KMS-11 (cell line): Measurements from ENCODE around the gene ZNF775.

Source experiments
- H2AFZ ChIP-seq: fragments of 200-600 bp; sonication (generic); 2 replicates; pipeline ENCODE4 v1.6.1; 2016; ENCODE audit warnings: antibody characterized with exemption, mixed run types, low read depth
- H3K27ac ChIP-seq: fragments of 200-600 bp; sonication (generic); 2 replicates; pipeline ENCODE4 v1.6.1; 2016; ENCODE audit warnings: mild to moderate bottlenecking, mixed run types
- H3K27me3 ChIP-seq: fragments of 200-600 bp; sonication (generic); 2 replicates; pipeline ENCODE4 v1.6.1; 2017; ENCODE audit warnings: mild to moderate bottlenecking, low read depth, mixed run types, moderate library complexity; ENCODE audit not compliant: insufficient read depth
- H3K36me3 ChIP-seq: fragments of 200-600 bp; sonication (generic); 2 replicates; pipeline ENCODE4 v1.6.1; 2017; ENCODE audit warnings: mild to moderate bottlenecking, mixed run types; ENCODE audit not compliant: insufficient read depth
- H3K4me1 ChIP-seq: fragments of 200-600 bp; sonication (generic); 2 replicates; pipeline ENCODE4 v1.6.1; 2016; ENCODE audit warnings: mild to moderate bottlenecking, low read depth, mixed run types; ENCODE audit not compliant: poor library complexity, severe bottlenecking
- H3K4me2 ChIP-seq: fragments of 200-600 bp; sonication (generic); 2 replicates; pipeline ENCODE4 v1.7.0; 2016; ENCODE audit warnings: mild to moderate bottlenecking, mixed run types
- H3K4me3 ChIP-seq: fragments of 200-600 bp; sonication (generic); IDR thresholded peaks from 2 replicates; pipeline ENCODE4 v1.6.1; 2017; ENCODE audit warnings: low read depth, low read length, mixed read lengths; ENCODE audit not compliant: insufficient read depth
- H3K79me2 ChIP-seq: fragments of 200-600 bp; sonication (generic); 2 replicates; pipeline ENCODE4 v1.6.1; 2016; ENCODE audit warnings: low read depth, mixed run types; ENCODE audit not compliant: insufficient read depth
- H3K9ac ChIP-seq: fragments of 200-600 bp; sonication (generic); 2 replicates; pipeline ENCODE4 v1.6.1; 2016; ENCODE audit warnings: mild to moderate bottlenecking, mixed run types
- H4K20me1 ChIP-seq: fragments of 200-600 bp; sonication (generic); 2 replicates; pipeline ENCODE4 v1.6.1; 2016; ENCODE audit warnings: mild to moderate bottlenecking, mixed run types; ENCODE audit not compliant: insufficient read depth
- CTCF ChIP-seq: fragments of 200-600 bp; sonication (generic); conservative IDR thresholded peaks from 2 replicates; pipeline ENCODE4 v1.6.1; 2017; ENCODE audit warnings: low read depth, mild to moderate bottlenecking, antibody characterized with exemption, low read length, moderate library complexity, mixed read lengths

ZNF775 gene

GRCh38 chr7:150409300-150410030, 30.3 kb downstream of the ZNF775 start:
- Histone ChIP-seq H3K36me3 (peaks cover 7% of the 10 kb centered on the region; the same call in 1 of the 2 replicates), H2AFZ (no peak overlapping the region), H3K4me1 (peaks cover 60% of the 10 kb centered on the region), H3K9ac (peak overlapping the region; percentile 8; the same call in 1 of the 2 replicates), H4K20me1 (no peaks in the 10 kb centered on the region), H3K27me3 (no peaks in the 10 kb centered on the region), H3K4me2 (peak overlapping the region; percentile 66), H3K79me2 (peaks cover 45% of the 10 kb centered on the region), H3K27ac (peak overlapping the region; percentile 93), H3K4me3 (no peak overlapping the region)
- TF ChIP-seq CTCF = no peak

- Histone ChIP-seq H3K4me3 (no peak overlapping the region), H4K20me1 (no peaks in the 10 kb centered on the region), H3K36me3 (peaks cover 7% of the 10 kb centered on the region; the same call in 1 of the 2 replicates), H2AFZ (no peak overlapping the region), H3K9ac (no peak overlapping the region), H3K4me1 (peaks cover 67% of the 10 kb centered on the region), H3K27ac (peak overlapping the region; percentile 93; the same call in 1 of the 2 replicates), H3K4me2 (no peak overlapping the region; the same call in 1 of the 2 replicates), H3K27me3 (no peaks in the 10 kb centered on the region), H3K79me2 (peaks cover 42% of the 10 kb centered on the region)
- TF ChIP-seq CTCF = no peak
Measured at GRCh38 chr7:150410131-150410530, 31.0 kb downstream of the ZNF775 start.

- peak overlapping the region; percentile 93; the same call in 1 of the 2 replicates for H3K27ac ChIP-seq
- no peak for TF ChIP-seq CTCF
- peaks cover 74% of the 10 kb centered on the region for H3K4me1 ChIP-seq
- H3K4me2 ChIP-seq = no peak overlapping the region
- H3K4me3 ChIP-seq = no peak overlapping the region
- no peaks in the 10 kb centered on the region for H4K20me1 ChIP-seq
- H2AFZ ChIP-seq = no peak overlapping the region
- H3K36me3 ChIP-seq = peaks cover 7% of the 10 kb centered on the region; the same call in 1 of the 2 replicates
- no peak overlapping the region for H3K9ac ChIP-seq
- no peaks in the 10 kb centered on the region for H3K27me3 ChIP-seq
- H3K79me2 ChIP-seq = peaks cover 38% of the 10 kb centered on the region
Measured at GRCh38 chr7:150410680-150411346, 31.7 kb downstream of the ZNF775 start.

- peaks cover 7% of the 10 kb centered on the region; the same call in 1 of the 2 replicates for H3K36me3 ChIP-seq
- no peak for TF ChIP-seq CTCF
- no peak overlapping the region for H3K9ac ChIP-seq
- H3K4me3 ChIP-seq = no peak overlapping the region
- H3K27ac ChIP-seq = no peak overlapping the region; the same call in 1 of the 2 replicates
- H4K20me1 ChIP-seq = no peaks in the 10 kb centered on the region
- H3K27me3 ChIP-seq = no peaks in the 10 kb centered on the region
- no peak overlapping the region for H2AFZ ChIP-seq
- peaks cover 30% of the 10 kb centered on the region for H3K79me2 ChIP-seq
- H3K4me2 ChIP-seq = no peak overlapping the region
- peaks cover 79% of the 10 kb centered on the region for H3K4me1 ChIP-seq
Measured at GRCh38 chr7:150411606-150412005, 32.5 kb downstream of the ZNF775 start.
